GM23338 (cell line): ENCODE data around the gene RTP5. TPM values are rescaled to one million over a fixed set of nuclear protein-coding genes. Genes with fewer than 3 reads are reported as not detected.

Experiments used
- ATAC-seq: fragments of 200-7000 bp; cut with Tn5 transposase; 3 replicates; pipeline ENCODE4 v1.9.1; 2020
- DNase-seq: peaks from one replicate; pipeline ENCODE4 v3.0.0-alpha.2; 2015; ENCODE audit warnings: low spot score
- H2AFZ ChIP-seq: fragments of 200-600 bp; sonication (generic); 2 replicates; pipeline ENCODE4 v1.8.0; 2016; ENCODE audit warnings: antibody characterized with exemption, mild to moderate bottlenecking, moderate library complexity
- H3F3A ChIP-seq: fragments of 200-600 bp; sonication (generic); replicated peaks from 2 replicates; pipeline ENCODE4 v1.8.0; 2017; ENCODE audit warnings: antibody characterized with exemption, mixed run types, low read depth
- H3K27ac ChIP-seq: fragments of 200-600 bp; sonication (generic); 2 replicates; pipeline ENCODE4 v1.6.1; 2016; ENCODE audit warnings: low read depth
- H3K27me3 ChIP-seq: fragments of 200-600 bp; sonication (generic); 2 replicates; pipeline ENCODE4 v1.8.0; 2016; ENCODE audit warnings: mild to moderate bottlenecking, mixed run types, moderate library complexity; ENCODE audit not compliant: insufficient read depth
- H3K36me3 ChIP-seq: fragments of 200-600 bp; sonication (generic); 2 replicates; pipeline ENCODE4 v1.8.0; 2016; ENCODE audit warnings: mild to moderate bottlenecking; ENCODE audit not compliant: insufficient read depth
- H3K4me1 ChIP-seq: fragments of 200-600 bp; sonication (generic); 2 replicates; pipeline ENCODE4 v1.8.0; 2016; ENCODE audit warnings: mild to moderate bottlenecking, moderate library complexity; ENCODE audit not compliant: insufficient read depth
- H3K4me2 ChIP-seq: fragments of 200-600 bp; sonication (generic); 2 replicates; pipeline ENCODE4 v1.7.1; 2017; ENCODE audit warnings: mixed run types
- H3K4me3 ChIP-seq: fragments of 200-600 bp; sonication (generic); 2 replicates; pipeline ENCODE4 v1.6.1; 2016; ENCODE audit warnings: mixed run types
- H3K79me2 ChIP-seq: fragments of 200-600 bp; sonication (generic); replicated peaks from 2 replicates; pipeline ENCODE4 v1.8.0; 2017; ENCODE audit warnings: mild to moderate bottlenecking; ENCODE audit not compliant: insufficient read depth
- H3K9me2 ChIP-seq: fragments of 200-600 bp; sonication (generic); 2 replicates; pipeline ENCODE4 v1.8.0; 2017; ENCODE audit not compliant: insufficient read depth
- H4K20me1 ChIP-seq: fragments of 200-600 bp; sonication (generic); replicated peaks from 2 replicates; pipeline ENCODE4 v1.8.0; 2017; ENCODE audit warnings: mild to moderate bottlenecking; ENCODE audit not compliant: insufficient read depth
- H3K27ac Mint-ChIP-seq: 2 replicates; pipeline ENCODE4 v1.8.0; 2020; ENCODE audit warnings: inconsistent platforms, mild to moderate bottlenecking, moderate library complexity, mixed read lengths
- H3K27me3 Mint-ChIP-seq: 3 replicates; pipeline ENCODE4 v1.8.0; 2022; ENCODE audit warnings: low read depth, mild to moderate bottlenecking, moderate library complexity, mixed read lengths, inconsistent platforms; ENCODE audit not compliant: insufficient read depth, poor library complexity
- H3K36me3 Mint-ChIP-seq: 3 replicates; pipeline ENCODE4 v1.8.0; 2021; ENCODE audit warnings: low read depth, mild to moderate bottlenecking, inconsistent platforms, moderate library complexity, mixed read lengths
- H3K4me1 Mint-ChIP-seq: 3 replicates; pipeline ENCODE4 v1.8.0; 2020; ENCODE audit warnings: mild to moderate bottlenecking, inconsistent platforms, mixed read lengths
- H3K4me3 Mint-ChIP-seq: 3 replicates; pipeline ENCODE4 v1.8.0; 2021; ENCODE audit warnings: moderate library complexity, mild to moderate bottlenecking, inconsistent platforms, mixed read lengths
- H3K9me3 Mint-ChIP-seq: 3 replicates; pipeline ENCODE4 v1.8.0; 2020; ENCODE audit warnings: moderate library complexity, mild to moderate bottlenecking, inconsistent platforms, mixed read lengths
- CREB1 ChIP-seq: fragments of 250-450 bp; sonication (Bioruptor Pico); IDR thresholded peaks from 2 replicates; pipeline ENCODE4 v1.5.0; 2020; ENCODE audit warnings: low read depth, mild to moderate bottlenecking, moderate library complexity
- CTCF ChIP-seq, 2 experiments: fragments of 200-600 bp in 1 of 2; sonication (generic) in 1 of 2; conservative IDR thresholded peaks; 2 replicates each; pipeline versions ENCODE4 v1.5.1 to v1.6.1; 2016 to 2017; ENCODE audit warnings: antibody characterized with exemption in 2 of 2, low read depth in 2 of 2, mild to moderate bottlenecking in 2 of 2, moderate library complexity in 1 of 2
- ETS1 ChIP-seq: IDR thresholded peaks from 2 replicates; pipeline ENCODE4 v1.6.1; 2016; ENCODE audit warnings: antibody characterized with exemption
- EZH2 ChIP-seq: fragments of 200-600 bp; sonication (generic); IDR thresholded peaks from one replicate; pipeline ENCODE4 v1.8.0; 2017; ENCODE audit warnings: antibody characterized with exemption, mild to moderate bottlenecking, low read depth; ENCODE audit not compliant: unreplicated experiment
- EZH2phosphoT487 ChIP-seq: fragments of 200-600 bp; sonication (generic); IDR thresholded peaks from one replicate; pipeline ENCODE4 v1.8.1; 2018; ENCODE audit warnings: antibody characterized with exemption; ENCODE audit not compliant: unreplicated experiment
- NANOG ChIP-seq: IDR thresholded peaks from 2 replicates; pipeline ENCODE4 v1.6.1; 2016; ENCODE audit warnings: antibody characterized with exemption, borderline replicate concordance
- POLR2AphosphoS5 ChIP-seq: IDR thresholded peaks from 2 replicates; pipeline ENCODE4 v1.6.1; 2016; ENCODE audit warnings: antibody characterized with exemption, low read depth
- STAT1 ChIP-seq: IDR thresholded peaks from one replicate; pipeline ENCODE4 v1.6.1; 2016; ENCODE audit warnings: antibody characterized with exemption; ENCODE audit not compliant: unreplicated experiment
- ZNF114 ChIP-seq: fragments of 250-450 bp; sonication (Bioruptor Pico); IDR thresholded peaks from 2 replicates; pipeline ENCODE4 v1.5.0; 2020; ENCODE audit warnings: mild to moderate bottlenecking, moderate library complexity
- ZNF331 ChIP-seq: fragments of 250-450 bp; sonication (Bioruptor Pico); IDR thresholded peaks from 2 replicates; pipeline ENCODE4 v1.5.0; 2020; ENCODE audit warnings: low read depth, mild to moderate bottlenecking, moderate library complexity
- ZNF462 ChIP-seq: fragments of 250-450 bp; sonication (Bioruptor Pico); IDR thresholded peaks from 2 replicates; pipeline ENCODE4 v1.5.0; 2020; ENCODE audit warnings: mild to moderate bottlenecking, moderate library complexity
- polyA plus RNA-seq: library from polyadenylated mRNA; unstranded; fragments of >200 nt; fragmentation: Nextera tagmentation; extraction: Ambion mirVana; gene quantifications from 2 replicates; pipeline ENCODE4 v1.2.1, GENCODE V29; 2016
- total RNA-seq: library from RNA; depleted of rRNA; stranded (reverse); fragments of >200 nt; shearing (Covaris generic); gene quantifications from 2 replicates; pipeline ENCODE4 v1.2.3, GENCODE V29; 2014

The RTP5 gene
- total and polyA plus RNA-seq, 2 experiments from 2014 or later = not detected

- no peak for TF ChIP-seq ZNF462
- no peak for TF ChIP-seq CREB1
- TF ChIP-seq POLR2AphosphoS5 = no peak
- TF ChIP-seq ZNF331 (CRISPR knock-in tag) = no peak
- TF ChIP-seq ZNF114 (CRISPR knock-in tag) = no peak
- TF ChIP-seq ETS1 = no peak
Observed at GRCh38 chr2:241841181-241842066, 28.1 kb upstream of the RTP5 start (continued).

- Histone ChIP-seq H3K27ac (no peak overlapping the region), H3K4me3 (no peak overlapping the region), H3F3A (no peaks in the 10 kb centered on the region), H3K4me1 (no peaks in the 10 kb centered on the region; the same call in 1 of the 2 replicates), H3K4me2 (no peak overlapping the region), H4K20me1 (no peaks in the 10 kb centered on the region), H3K9me2 (no peaks in the 10 kb centered on the region), H3K27me3 (peaks cover 22% of the 10 kb centered on the region), H3K36me3 (no peaks in the 10 kb centered on the region), H2AFZ (peak overlapping the region; percentile 92; the same call in 1 of the 2 replicates), H3K79me2 (no peaks in the 10 kb centered on the region)
- H3K4me1 Mint-ChIP-seq = peaks cover 7% of the 10 kb centered on the region
- H3K4me3 Mint-ChIP-seq = no peak overlapping the region
- H3K9me3 Mint-ChIP-seq = no peaks in the 10 kb centered on the region
- DNase-seq = no peak
- peaks cover 40% of the 10 kb centered on the region for H3K27me3 Mint-ChIP-seq
- TF ChIP-seq EZH2 = no peak
- TF ChIP-seq STAT1 = no peak
- no peak for TF ChIP-seq NANOG
- TF ChIP-seq EZH2phosphoT487 = no peak
- no peak for TF ChIP-seq ZNF114 (CRISPR knock-in tag)
- TF ChIP-seq CTCF (conservative IDR thresholded peaks at IDR 0.05; ENCODE audit: low read depth in 2 of 2) = no peak
- no peak for TF ChIP-seq POLR2AphosphoS5
- no peak for TF ChIP-seq ETS1
- H3K27ac Mint-ChIP-seq = no peak overlapping the region
- no peak for ATAC-seq
- no peaks in the 10 kb centered on the region for H3K36me3 Mint-ChIP-seq
Observed at GRCh38 chr2:241842067-241842415, 27.5 kb upstream of the RTP5 start.
